Tibial artery (tissue), 4 donors: ENCODE measurements around the gene IDH3A.

Experiments used
- DNase-seq, 2 donors: peaks; one replicate each; pipeline ENCODE4 v3.0.0-alpha.2; 2019
- H3K27ac ChIP-seq, 2 donors: fragments of 200-600 bp; sonication (generic) in 1 of 2; 1 replicate in 1 of 2; 2 replicates in 1 of 2; pipeline ENCODE4 v1.5.1; 2018 to 2019; ENCODE audit warnings: mild to moderate bottlenecking in 1 of 2
- H3K27me3 ChIP-seq, 2 donors: fragments of 200-600 bp; sonication (generic) in 1 of 2; one replicate each; pipeline versions ENCODE4 v1.5.1 to v1.6.0; 2016 to 2019
- H3K36me3 ChIP-seq, 3 donors: fragments of 200-600 bp; sonication (generic) in 2 of 3; one replicate each; pipeline ENCODE4 v1.5.1; 2016 to 2019; ENCODE audit warnings: mild to moderate bottlenecking in 2 of 3
- H3K4me1 ChIP-seq, 4 donors: fragments of 200-600 bp; sonication (generic) in 2 of 4; 1 replicate in 3 of 4; 2 replicates in 1 of 4; pipeline ENCODE4 v1.5.1; 2016 to 2019
- H3K4me3 ChIP-seq, 2 donors: fragments of 200-600 bp; sonication (generic) in 1 of 2; 1 replicate in 1 of 2; 2 replicates in 1 of 2; pipeline ENCODE4 v1.5.1; 2018 to 2019; ENCODE audit warnings: mild to moderate bottlenecking in 2 of 2
- H3K9me3 ChIP-seq, 3 donors: fragments of 200-600 bp; sonication (generic) in 1 of 3; one replicate each; pipeline ENCODE4 v1.5.1; 2016 to 2019
- intact Hi-C: fragments of 100-400 bp; cut with DNase I; formaldehyde crosslinking; loops from one replicate; pipeline ENCODE4 v1.15.0; 2023; ENCODE audit warnings: low total_unique reads
- TF ChIP-seq, protein P1 (sequence below), 2 experiments: fragments of 200-600 bp in 1 of 2; fragments of 450-650 bp in 1 of 2; IDR thresholded peaks; one replicate each; pipeline ENCODE4 v1.5.1; 2017 to 2019; ENCODE audit warnings: antibody characterized with exemption in 2 of 2, mild to moderate bottlenecking in 1 of 2, moderate library complexity in 1 of 2

Gene IDH3A

DNA sequence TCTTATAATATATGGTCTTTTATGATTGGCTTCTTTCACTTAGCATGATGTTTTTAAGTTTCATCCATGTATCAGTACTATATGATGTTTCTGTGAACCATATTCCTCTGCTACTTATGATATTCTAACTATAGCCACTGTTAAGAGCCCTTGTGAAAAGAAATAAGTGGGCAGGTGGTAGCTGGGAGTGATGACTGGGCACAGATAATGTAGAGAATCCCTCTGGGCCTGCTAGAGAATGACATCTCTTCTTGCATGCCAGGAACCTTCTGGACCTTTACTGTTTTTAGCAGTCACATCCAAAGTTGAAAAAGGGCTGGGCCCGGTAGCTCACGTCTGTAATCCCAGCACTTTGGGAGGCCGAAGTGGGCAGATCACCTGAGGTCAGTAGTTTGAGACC, 10.2 kb downstream of the IDH3A start:
- no peak for DNase-seq
- Histone ChIP-seq H3K36me3 (peaks cover 57 to 60% (median 59%) of the 10 kb centered on the region in 3 donors), H3K9me3 (no peaks in the 10 kb centered on the region), H3K4me3 (no peak overlapping the region), H3K27ac (no peak overlapping the region), H3K4me1 (peaks cover 0 to 31% (median 21%) of the 10 kb centered on the region in 4 donors), H3K27me3 (no peaks in the 10 kb centered on the region)
- TF ChIP-seq, protein P1, sequence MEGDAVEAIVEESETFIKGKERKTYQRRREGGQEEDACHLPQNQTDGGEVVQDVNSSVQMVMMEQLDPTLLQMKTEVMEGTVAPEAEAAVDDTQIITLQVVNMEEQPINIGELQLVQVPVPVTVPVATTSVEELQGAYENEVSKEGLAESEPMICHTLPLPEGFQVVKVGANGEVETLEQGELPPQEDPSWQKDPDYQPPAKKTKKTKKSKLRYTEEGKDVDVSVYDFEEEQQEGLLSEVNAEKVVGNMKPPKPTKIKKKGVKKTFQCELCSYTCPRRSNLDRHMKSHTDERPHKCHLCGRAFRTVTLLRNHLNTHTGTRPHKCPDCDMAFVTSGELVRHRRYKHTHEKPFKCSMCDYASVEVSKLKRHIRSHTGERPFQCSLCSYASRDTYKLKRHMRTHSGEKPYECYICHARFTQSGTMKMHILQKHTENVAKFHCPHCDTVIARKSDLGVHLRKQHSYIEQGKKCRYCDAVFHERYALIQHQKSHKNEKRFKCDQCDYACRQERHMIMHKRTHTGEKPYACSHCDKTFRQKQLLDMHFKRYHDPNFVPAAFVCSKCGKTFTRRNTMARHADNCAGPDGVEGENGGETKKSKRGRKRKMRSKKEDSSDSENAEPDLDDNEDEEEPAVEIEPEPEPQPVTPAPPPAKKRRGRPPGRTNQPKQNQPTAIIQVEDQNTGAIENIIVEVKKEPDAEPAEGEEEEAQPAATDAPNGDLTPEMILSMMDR (IDR thresholded peaks at IDR 0.05) = no peak
- intact Hi-C loops = no loop called here

DNA sequence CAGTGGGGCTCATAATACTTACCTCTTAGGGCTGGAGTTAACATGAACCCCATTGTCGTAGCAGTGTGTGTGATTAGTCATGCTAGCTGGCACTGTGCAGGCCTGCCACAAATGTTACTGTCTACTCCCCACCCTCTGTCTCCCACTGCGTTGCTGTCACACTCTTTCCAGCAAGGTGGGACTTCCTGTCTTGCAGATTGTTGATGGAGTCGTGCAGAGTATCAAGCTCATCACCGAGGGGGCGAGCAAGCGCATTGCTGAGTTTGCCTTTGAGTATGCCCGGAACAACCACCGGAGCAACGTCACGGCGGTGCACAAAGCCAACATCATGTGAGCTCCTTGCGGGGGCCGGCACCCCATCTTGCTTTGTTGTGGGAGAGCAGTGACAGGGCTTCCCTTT, 12.9 kb downstream of the IDH3A start:
- H3K27ac ChIP-seq = no peak overlapping the region
- TF ChIP-seq, protein P1 (IDR thresholded peaks at IDR 0.05) = no peak
- no peak for DNase-seq
- H3K4me3 ChIP-seq = no peak overlapping the region
- no peaks in the 10 kb centered on the region for H3K27me3 ChIP-seq
- peaks cover 83 to 87% (median 85%) of the 10 kb centered on the region in 3 donors for H3K36me3 ChIP-seq
- intact Hi-C loops = no loop called here
- H3K9me3 ChIP-seq = no peaks in the 10 kb centered on the region
- H3K4me1 ChIP-seq = peaks cover 0 to 5% (median 1%) of the 10 kb centered on the region in 4 donors

DNA sequence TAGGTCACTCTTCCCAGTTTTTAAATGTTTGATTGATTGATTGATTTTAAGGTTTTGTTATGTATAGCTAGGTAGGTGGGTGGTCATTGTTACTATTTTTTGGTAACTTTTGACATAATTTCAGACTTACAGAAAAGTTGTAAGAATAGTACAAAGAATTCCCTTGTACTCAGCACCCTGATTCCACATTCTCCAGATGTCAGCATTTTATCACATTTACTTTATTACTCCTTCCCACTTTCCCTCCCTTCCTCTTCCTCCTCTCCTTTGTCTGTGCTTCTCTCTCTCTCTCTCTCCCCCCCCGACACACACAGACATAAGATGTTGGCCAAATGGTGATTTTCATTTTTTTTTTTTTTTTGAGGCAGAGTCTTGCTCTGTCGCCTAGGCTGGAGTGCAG, 14.8 kb downstream of the IDH3A start:
- H3K36me3 ChIP-seq = peaks cover 96 to 100% (median 99%) of the 10 kb centered on the region in 3 donors
- TF ChIP-seq, protein P1 (IDR thresholded peaks at IDR 0.05) = no peak
- no peak overlapping the region for H3K27ac ChIP-seq
- no peaks in the 10 kb centered on the region for H3K27me3 ChIP-seq
- intact Hi-C loops = no loop called here
- H3K9me3 ChIP-seq = no peaks in the 10 kb centered on the region
- H3K4me1 ChIP-seq = no peaks in the 10 kb centered on the region
- no peak overlapping the region for H3K4me3 ChIP-seq
- DNase-seq = no peak

DNA sequence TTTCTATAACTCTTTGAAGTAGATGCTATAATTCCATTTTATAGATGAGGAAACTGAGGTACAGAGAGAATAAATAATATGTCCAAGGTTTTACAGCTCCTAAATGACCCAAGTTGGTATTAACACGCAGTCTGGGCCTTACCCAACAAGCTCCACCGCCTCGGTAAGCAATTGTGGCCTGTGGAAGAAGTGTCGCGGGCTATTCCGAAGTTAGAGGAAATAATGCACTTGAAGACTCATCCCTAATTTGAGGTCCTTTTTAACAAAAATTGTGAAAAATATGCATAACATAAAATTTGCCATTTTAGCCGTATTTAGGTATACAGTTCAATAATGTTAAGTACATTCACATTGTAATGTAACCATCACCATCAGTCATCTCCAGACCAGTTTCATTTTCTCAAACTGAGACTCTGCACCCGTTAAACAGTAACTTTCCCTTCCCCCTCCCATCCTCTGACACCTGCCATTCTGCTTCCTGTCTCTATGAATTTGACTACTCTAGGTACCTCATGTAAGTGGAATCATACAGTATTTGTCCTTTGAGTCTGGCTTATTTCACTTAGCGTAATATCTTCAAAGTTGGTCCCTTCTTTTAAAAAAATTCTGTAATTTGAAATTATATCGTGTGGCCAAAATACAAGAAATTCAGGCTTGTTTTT, 18.2 kb downstream of the IDH3A start:
- Histone ChIP-seq H3K27ac (no peak overlapping the region), H3K4me1 (no peaks in the 10 kb centered on the region), H3K27me3 (no peaks in the 10 kb centered on the region), H3K9me3 (no peaks in the 10 kb centered on the region), H3K4me3 (no peak overlapping the region), H3K36me3 (peaks cover 94 to 100% (median 99%) of the 10 kb centered on the region in 3 donors)
- intact Hi-C loops = no loop called here
- TF ChIP-seq, protein P1 (IDR thresholded peaks at IDR 0.05) = no peak
- no peak for DNase-seq

DNA sequence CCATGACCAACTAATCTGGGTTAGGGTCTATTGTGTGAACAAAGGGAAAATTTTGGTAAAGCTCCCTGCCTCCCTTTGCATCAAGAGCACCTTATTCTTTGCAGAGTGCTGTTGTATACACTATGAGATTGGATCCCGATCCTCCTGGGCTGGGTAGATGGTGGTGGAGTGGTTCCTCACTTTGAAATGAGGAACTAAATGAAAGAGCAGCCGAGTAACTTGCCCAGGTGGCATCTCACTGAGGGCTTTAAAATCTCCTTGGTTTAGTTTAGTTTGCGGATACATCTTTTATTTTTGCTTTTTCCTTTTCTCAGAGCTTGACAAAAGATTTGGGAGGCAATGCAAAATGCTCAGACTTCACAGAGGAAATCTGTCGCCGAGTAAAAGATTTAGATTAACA, 19.4 kb downstream of the IDH3A start:
- H3K4me3 ChIP-seq = no peak overlapping the region
- H3K4me1 ChIP-seq = no peaks in the 10 kb centered on the region
- H3K36me3 ChIP-seq = peaks cover 86 to 99% (median 92%) of the 10 kb centered on the region in 3 donors
- no peak overlapping the region for H3K27ac ChIP-seq
- TF ChIP-seq, protein P1 (IDR thresholded peaks at IDR 0.05) = no peak
- no peaks in the 10 kb centered on the region for H3K9me3 ChIP-seq
- no peak for DNase-seq
- no peaks in the 10 kb centered on the region for H3K27me3 ChIP-seq
- intact Hi-C loops = no loop called here
